Measurements from ENCODE around the gene MGST3. TPM values are rescaled to one million over a fixed set of nuclear protein-coding genes. Genes with fewer than 3 reads are reported as not detected.
"Not testable (repeated sequence)": the region's sequence is repeated elsewhere in the genome, so short reads cannot be mapped to it uniquely, and the experiment has no call there.

Gene MGST3
- total RNA-seq, result 165 and 169 TPM in 2 replicates

GRCh38 chr1:165630629-165631341, at the start of gene MGST3:
Gene MGST3, plus strand, starts transcription at chr1:165631234. Its CDS starts 18,614 bp downstream, at chr1:165649848.
- DNase-seq (ENCODE audit: low read depth in 2 of 2), result peak; percentile 96 to 97

DNA sequence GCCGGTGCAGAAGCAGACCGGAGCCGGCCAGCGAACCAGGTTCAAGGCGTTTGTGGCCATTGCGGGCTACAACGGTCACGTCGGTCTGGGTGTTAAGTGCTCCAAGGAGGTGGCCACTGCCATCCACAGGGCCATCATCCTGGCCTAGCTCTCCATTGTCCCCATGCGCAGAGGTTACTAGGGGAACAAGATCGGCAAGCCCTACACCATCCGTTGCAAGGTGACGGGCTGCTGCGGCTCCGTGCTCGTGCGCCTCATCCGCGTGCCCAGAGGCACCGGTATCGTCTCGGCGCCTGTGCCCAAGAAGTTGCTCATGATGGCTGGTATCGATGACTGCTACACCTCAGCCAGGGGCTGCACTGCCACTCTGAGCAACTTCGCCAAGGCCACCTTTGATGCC, 49.1 kb upstream of the MGST3 start:
- DNase-seq (ENCODE audit: low read depth in 2 of 2), result no peak

DNA sequence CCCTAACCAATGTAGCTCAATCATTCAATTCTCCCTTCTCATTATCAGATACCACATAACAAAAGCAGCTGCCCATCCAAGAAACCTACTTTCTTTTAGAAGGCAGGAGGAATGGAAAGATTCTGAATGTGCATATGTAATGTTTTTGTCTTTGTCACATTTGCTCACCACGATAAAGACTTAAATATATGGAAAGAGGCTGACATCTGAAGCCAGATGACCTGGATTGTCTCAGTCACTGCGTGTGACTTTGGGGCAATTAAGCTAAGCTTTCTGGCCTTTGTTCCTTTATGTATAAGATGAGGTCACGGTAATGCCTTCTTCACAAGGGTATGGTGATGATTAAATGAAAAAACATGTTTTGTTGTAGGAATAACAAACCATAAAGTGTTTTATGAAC, 44.6 kb upstream of the MGST3 start:
- no peak for DNase-seq (ENCODE audit: low read depth in 2 of 2)

GRCh38 chr1:165591391-165591790, 39.6 kb upstream of the MGST3 start:
- not testable (repeated sequence) for DNase-seq (ENCODE audit: low read depth in 2 of 2)

GRCh38 chr1:165592945-165593823, 37.9 kb upstream of the MGST3 start:
- DNase-seq (ENCODE audit: low read depth in 2 of 2), result peak; percentile 73 to 81

- peak in 1 of 2 donors; percentile 17 for DNase-seq (ENCODE audit: low read depth in 2 of 2)
These were observed 35.6 kb upstream of the MGST3 start for GRCh38 chr1:165595246-165595938.

GRCh38 chr1:165597883-165598675, 33.0 kb upstream of the MGST3 start:
- peak; percentile 94 to 99 for DNase-seq (ENCODE audit: low read depth in 2 of 2)

- peak in 1 of 2 donors; percentile 14 for DNase-seq (ENCODE audit: low read depth in 2 of 2)
These were observed 32.4 kb upstream of the MGST3 start for GRCh38 chr1:165598676-165599059.

- no peak for DNase-seq (ENCODE audit: low read depth in 2 of 2)
These were observed 30.2 kb upstream of the MGST3 start for GRCh38 chr1:165600793-165601192.

GRCh38 chr1:165603810-165604209, 27.2 kb upstream of the MGST3 start:
- no peak for DNase-seq (ENCODE audit: low read depth in 2 of 2)

- no peak for DNase-seq (ENCODE audit: low read depth in 2 of 2)
These were observed 25.8 kb upstream of the MGST3 start for GRCh38 chr1:165605246-165605645.

DNA sequence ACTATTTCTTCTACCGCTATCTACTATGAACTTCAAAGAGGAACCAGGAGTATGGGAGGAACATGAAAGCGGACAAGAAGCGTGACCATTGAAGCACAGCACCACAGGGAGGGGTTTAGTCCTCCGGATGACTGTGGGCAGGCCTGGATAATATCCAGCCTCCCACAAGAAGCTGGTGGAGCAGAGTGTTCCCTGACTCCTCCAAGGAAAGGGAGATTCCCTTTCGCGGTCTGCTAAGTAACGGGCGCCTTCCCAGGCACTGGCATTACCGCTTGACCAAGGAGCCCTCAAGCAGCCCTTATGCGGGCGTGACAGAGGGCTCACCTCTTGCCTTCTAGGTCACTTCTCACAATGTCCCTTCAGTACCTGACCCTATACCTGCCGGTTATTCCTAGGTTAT, 24.4 kb upstream of the MGST3 start:
- not testable (repeated sequence) for DNase-seq (ENCODE audit: low read depth in 2 of 2)

DNA sequence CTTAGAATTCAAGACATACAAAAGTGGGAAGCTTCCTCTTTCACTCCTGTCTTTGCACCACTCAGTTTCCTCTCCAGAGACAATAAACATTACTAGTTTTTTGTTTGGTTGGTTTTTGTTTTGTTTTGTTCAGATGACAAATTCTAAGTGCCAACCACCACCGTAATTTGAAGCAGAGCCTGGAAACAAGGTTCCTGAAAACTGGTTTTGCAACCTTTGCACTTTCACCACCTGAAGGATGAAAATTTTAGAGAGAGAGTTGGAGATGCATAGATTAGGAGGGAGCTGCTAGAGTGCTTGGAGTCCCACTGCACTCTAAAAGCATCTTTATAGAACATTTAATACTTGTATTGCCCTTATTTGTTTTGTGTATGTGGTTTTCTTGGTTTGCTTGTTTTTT, 20.2 kb upstream of the MGST3 start:
- DNase-seq (ENCODE audit: low read depth in 2 of 2), result no peak

GRCh38 chr1:165612062-165612461, 19.0 kb upstream of the MGST3 start:
- no peak for DNase-seq (ENCODE audit: low read depth in 2 of 2)

DNA sequence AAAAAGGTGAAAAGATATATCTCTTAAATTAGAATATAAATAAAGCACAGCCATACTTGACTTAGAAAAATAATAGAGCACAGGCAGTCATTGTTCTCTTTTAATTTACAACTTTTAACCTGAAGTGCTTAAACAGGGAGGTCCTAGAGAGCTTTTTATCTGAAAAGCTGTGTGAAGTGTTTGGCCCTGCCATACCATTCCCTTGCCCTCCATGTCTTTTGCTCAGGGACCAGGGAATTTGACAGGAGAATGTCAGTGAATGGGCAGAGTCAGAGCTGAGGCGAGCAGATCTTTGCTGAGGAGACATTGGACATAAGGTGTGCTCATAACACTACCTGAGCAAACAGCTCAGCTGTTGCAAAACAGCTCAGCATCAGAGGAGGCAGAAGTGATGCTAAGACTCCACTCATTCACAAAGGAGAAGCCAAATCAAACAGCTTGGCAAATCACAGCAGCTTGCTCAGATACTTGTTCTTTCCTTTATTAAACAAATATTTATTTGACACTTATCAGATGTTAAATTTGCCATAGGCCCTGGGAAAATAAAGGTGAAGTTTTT, 14.9 kb upstream of the MGST3 start:
- DNase-seq (ENCODE audit: low read depth in 2 of 2), result no peak

- DNase-seq (ENCODE audit: low read depth in 2 of 2), result no peak
These were observed 14.0 kb upstream of the MGST3 start for GRCh38 chr1:165616987-165617546.

- no peak for DNase-seq (ENCODE audit: low read depth in 2 of 2)
These were observed 11.3 kb upstream of the MGST3 start for GRCh38 chr1:165619647-165620151.

DNA sequence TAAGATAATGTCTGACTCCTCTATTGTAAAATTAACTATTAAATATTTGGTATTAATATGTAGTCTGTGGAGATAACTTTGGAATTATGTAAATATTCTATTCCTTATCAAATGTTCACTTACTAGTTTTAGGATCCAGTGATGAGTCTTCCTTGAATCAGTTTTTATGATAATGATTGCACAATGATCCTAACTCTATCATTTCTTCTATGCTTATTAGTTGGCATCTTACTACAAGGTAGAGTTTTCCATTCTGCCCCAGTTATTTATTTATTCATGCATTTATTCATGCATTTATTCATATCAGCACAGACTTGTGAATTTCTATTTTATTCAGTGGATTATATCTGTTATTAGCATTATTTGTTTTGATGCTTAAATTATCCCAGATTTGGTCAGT, 7.4 kb upstream of the MGST3 start:
- DNase-seq (ENCODE audit: low read depth in 2 of 2), result no peak

GRCh38 chr1:165624441-165624840, 6.6 kb upstream of the MGST3 start:
- DNase-seq (ENCODE audit: low read depth in 2 of 2), result no peak

DNA sequence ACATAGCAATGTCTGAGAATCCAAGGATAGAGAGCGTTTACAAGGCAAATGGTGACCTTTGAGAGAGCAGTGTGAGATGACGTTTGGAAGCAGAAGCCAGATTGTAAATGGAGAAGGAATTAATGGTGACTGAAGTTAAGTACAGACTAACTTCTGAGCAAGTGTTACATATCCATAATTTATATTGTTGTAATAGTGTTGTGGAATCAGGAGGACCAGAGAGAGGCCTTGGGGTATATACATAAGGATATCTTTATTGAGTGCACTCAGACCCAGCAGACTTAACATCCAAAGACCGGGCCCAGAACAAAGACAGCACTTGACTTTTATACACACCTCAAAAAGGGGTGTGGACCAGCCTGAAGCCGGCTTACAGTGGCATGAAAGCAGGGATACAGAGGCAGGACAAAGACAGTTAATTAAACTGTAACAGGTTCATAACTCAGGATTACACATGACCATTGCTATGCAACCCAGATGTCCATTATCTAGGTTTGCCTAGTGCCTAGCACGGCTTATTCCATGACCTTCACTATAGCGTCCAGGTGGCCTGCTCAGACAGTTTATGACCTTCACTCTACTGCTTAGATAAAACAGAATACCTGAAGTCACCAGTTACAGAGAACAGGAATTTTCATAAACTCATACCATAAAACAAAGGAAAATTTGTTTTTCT, 2.7 kb upstream of the MGST3 start:
- no peak for DNase-seq (ENCODE audit: low read depth in 2 of 2)

Measured in dermis microvascular lymphatic vessel endothelial cell (primary cell).